HL-60 (cell line): ENCODE results near the gene AGAP9.

ENCODE experiments used
- DNase-seq, 2 experiments: peaks; one replicate each; pipeline ENCODE4 v3.0.0-alpha.2; 2010 to 2020; ENCODE audit warnings: low read depth in 1 of 2, low spot score in 1 of 2
- H3K27ac ChIP-seq: fragments of 250-450 bp; sonication (Bioruptor Pico); replicated peaks from 2 replicates; pipeline ENCODE4 v1.5.1; 2020; ENCODE audit warnings: mild to moderate bottlenecking, moderate library complexity
- H3K27me3 ChIP-seq: fragments of 250-450 bp; sonication (Bioruptor Pico); 2 replicates; pipeline ENCODE4 v1.5.1; 2021; ENCODE audit warnings: mild to moderate bottlenecking, moderate library complexity; ENCODE audit not compliant: insufficient read depth, poor library complexity, severe bottlenecking
- H3K4me3 ChIP-seq: replicated peaks from 2 replicates; pipeline ENCODE4 v1.5.1; 2011; ENCODE audit warnings: mild to moderate bottlenecking, control low read depth, low read length; ENCODE audit not compliant: insufficient read depth
- CTCF ChIP-seq: IDR thresholded peaks from one replicate; pipeline ENCODE4 v1.5.1; 2011; ENCODE audit warnings: low read length, control low read depth, inconsistent platforms; ENCODE audit not compliant: insufficient read depth
- GABPA ChIP-seq: IDR thresholded peaks from 2 replicates; pipeline ENCODE4 v1.6.1; 2012; ENCODE audit warnings: low read depth
- POLR2AphosphoS5 ChIP-seq: IDR thresholded peaks from 2 replicates; pipeline ENCODE4 v1.6.1; 2012; ENCODE audit warnings: low read depth
- REST ChIP-seq: IDR thresholded peaks from 2 replicates; pipeline ENCODE4 v1.6.1; 2012; ENCODE audit warnings: low read depth; ENCODE audit not compliant: insufficient replicate concordance
- SPI1 ChIP-seq: IDR thresholded peaks from 2 replicates; pipeline ENCODE4 v1.6.1; 2012; ENCODE audit warnings: low read depth, mild to moderate bottlenecking, borderline replicate concordance

The AGAP9 gene

GRCh38 chr10:47458466-47459154 is 64.8 kb downstream of the AGAP9 start:
- no peak for TF ChIP-seq REST
- no peak overlapping the region for H3K27ac ChIP-seq
- no peak overlapping the region for H3K4me3 ChIP-seq
- no peaks in the 10 kb centered on the region for H3K27me3 ChIP-seq
- DNase-seq = no peak

GRCh38 chr10:47457826-47458225 is 65.6 kb downstream of the AGAP9 start:
- Histone ChIP-seq H3K27ac (no peak overlapping the region), H3K27me3 (no peaks in the 10 kb centered on the region), H3K4me3 (no peak overlapping the region)
- no peak for DNase-seq
- TF ChIP-seq GABPA (no peak), POLR2AphosphoS5 (no peak), SPI1 (no peak), REST (no peak), CTCF (no peak)

- TF ChIP-seq REST = no peak
- TF ChIP-seq GABPA = no peak
- no peak for TF ChIP-seq POLR2AphosphoS5
- no peak for TF ChIP-seq CTCF
- TF ChIP-seq SPI1 = no peak
- Histone ChIP-seq H3K27me3 (no peaks in the 10 kb centered on the region), H3K4me3 (no peak overlapping the region), H3K27ac (no peak overlapping the region)
- no peak for DNase-seq
Observed at GRCh38 chr10:47457528-47457820, 66.0 kb downstream of the AGAP9 start.
